T-helper 2 cell treated with Interferon-gamma antibody and Interleukin-4, amounts not matched to agents 100 ng/mL and 5 ng/mL, for 36 hours (primary cell): ENCODE measurements around the gene UBE2L3. TPM values are rescaled to one million over a fixed set of nuclear protein-coding genes. Genes with fewer than 3 reads are reported as not detected.
"Not testable (repeated sequence)": the region's sequence is repeated elsewhere in the genome, so short reads cannot be mapped to it uniquely, and the experiment has no call there.

Experiments
- intact Hi-C: fragments of 100-400 bp; cut with micrococcal nuclease; formaldehyde crosslinking; loops from one replicate; pipeline ENCODE4 v1.15.1; 2023
- total RNA-seq: library from RNA; stranded (reverse); gene quantifications from 2 replicates; pipeline ENCODE4 v1.2.3, GENCODE V29; 2022

UBE2L3 gene
- total RNA-seq, 1 donor from 2014 or later: 62.7 TPM

DNA sequence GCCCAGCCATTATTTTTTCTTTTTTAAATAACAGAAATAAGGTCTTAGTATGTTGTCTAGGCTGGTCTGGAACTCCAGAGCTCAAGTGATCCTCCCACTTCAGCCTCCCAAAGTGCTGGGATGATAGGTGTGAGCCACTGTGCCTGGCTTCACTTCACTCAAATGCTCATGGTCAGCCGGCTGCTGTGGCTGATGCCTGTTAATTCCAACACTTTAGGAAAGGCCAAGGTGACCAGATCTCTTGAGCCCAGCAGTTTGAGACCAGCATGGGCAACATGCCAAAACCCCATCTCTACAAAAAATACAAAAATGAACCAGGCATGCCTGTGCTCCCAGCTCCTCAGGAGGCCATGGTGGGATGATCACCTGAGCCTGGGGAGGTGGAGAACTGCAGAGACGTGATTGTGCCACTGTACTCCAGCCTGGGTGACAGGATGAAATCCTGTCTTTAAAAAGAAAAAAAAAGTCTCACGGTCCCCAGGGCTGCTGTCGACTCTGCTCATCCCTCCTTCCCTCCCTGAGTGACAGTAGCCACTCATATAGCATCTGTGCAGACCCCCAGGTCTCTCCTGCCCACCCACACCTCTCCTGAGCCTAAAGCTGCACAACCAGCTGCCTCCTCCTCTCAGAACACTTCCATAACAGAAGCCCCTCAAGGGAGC lies 58.7 kb downstream of the UBE2L3 start:
- intact Hi-C loops: no loop called here

DNA sequence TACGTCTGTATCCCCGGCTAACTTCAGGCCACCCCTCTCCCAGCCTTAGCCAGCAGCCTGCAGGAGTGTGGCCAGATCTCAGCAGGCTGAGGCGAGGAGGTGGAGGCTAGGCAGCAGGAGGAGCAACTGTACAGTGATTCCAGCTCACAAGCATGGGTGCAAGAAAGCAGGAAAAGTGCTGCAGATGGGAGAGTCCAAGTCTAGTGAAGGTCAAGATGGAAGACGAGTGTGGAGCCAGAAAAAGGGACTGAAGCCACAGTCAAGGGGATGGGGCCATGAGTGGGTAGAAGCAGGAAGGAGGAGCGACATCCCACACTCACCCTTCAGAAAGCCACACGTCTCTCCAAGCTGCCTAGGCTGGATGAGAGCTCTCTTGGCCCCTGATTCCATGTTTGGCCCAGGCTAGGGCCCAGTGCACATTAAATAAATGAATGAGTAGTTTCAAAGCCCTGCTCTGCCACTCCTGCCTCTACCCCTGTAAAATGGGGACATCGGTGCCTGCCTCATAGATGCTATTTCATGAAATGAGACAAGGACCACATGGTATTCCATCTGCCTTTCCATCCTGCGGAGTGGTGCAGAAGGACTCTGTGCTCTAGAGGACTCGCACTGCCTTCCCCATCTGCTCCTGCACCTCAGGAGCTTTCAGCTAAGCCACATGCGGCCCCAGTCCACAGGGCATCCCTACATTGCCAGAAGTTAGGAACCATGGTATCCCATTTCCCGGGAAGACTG lies 59.4 kb downstream of the UBE2L3 start:
- intact Hi-C loops: no loop called here

DNA sequence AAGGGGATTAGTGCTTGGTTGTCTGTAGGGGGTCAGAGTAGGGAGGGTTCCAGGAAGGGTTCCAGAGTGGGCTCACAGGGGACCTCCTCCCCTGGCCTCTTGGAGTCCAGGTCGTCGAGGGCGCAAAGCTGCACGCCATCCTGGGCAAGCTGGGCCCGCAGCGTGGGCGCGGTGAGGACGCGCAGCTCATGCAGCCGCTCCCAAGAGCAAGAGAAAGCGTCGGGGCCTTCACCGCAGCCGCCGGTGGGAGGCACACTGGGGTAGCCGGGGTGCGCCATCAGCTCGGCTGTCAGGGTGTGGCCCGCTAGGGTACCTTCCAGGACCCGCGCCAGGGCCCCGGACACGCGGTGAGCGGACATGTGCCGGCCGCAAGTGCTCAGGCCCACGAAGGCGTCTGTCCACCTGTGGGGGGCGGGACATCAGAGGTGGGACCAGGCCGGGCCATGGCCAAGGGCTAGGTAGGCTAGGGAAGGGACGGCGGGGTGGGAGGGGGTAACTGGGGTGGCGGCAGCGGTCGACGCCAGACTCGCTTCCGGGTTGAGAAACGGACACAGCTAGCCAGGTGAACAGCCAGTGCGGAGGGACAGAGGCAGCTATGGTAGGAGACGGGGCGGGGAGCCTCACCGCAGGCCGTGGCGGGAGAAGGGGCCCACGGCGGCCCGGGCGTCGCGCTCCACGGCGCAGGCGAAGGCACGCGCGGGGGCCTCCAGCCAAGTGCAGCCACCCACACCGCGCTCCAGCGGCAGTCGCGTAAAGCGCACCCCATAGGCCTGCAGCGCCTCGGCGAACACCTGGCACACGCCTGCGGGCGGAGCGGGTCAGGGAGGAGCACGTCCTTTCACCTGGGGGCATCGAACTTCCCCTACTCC lies 61.1 kb downstream of the UBE2L3 start:
- intact Hi-C loops: loop anchor here (2.0 kb wide), 1 partner anchor 60 kb away; no protein-coding TSS in a partner anchor

DNA sequence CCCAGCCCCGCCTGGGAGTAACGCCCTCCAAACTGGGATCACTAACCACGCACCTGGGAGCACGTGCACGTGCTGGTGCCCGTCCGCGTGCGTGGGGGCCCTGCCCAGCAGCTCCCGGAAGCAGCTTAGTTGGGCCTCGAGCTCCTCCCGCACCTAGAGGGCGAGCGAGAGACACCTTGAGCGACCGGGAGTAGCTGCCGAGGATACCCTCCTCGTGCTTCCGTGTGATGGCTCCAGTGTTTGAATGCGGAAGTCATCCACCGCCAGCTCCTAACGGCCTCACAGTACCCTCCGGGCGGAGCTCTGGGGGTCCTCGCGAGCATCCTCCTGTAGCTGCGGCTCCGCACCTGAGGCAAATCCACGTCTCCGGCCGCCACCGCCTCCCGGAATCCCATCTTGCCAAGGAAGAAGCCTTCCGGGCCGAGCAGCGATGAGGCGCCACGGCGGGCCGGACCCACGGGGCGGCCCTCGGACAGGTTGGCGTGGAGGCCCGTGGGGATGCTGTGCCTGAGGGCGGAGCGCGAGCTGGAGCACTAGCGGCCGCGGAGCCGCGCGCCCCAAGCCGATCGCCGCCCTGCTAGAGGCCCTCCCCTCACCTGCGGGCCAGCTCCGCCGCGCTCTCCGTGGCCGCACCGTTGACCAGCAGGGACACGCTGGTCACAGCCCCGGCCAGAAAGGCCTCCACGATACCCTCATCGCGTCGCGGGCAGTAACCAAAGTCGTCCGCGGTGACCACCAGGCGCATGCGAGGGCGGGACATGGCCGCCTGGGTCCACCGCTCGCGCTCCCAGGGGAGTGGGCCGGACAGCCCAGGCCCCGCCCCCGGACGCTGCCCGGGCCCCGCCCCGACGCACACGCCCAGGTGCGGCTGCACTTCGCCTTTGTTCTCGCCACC lies 62.0 kb downstream of the UBE2L3 start, which contains the start of gene YDJC:
YDJC (minus strand) TSS at position 768 of the 895 bp plus-strand sequence; CDS start at position 760, 8 bp downstream.
- intact Hi-C loops: loop anchor here (1.0 to 2.0 kb wide), 2 partner anchors 13 to 61 kb away; partner anchors contain the start of gene SDF2L1

DNA sequence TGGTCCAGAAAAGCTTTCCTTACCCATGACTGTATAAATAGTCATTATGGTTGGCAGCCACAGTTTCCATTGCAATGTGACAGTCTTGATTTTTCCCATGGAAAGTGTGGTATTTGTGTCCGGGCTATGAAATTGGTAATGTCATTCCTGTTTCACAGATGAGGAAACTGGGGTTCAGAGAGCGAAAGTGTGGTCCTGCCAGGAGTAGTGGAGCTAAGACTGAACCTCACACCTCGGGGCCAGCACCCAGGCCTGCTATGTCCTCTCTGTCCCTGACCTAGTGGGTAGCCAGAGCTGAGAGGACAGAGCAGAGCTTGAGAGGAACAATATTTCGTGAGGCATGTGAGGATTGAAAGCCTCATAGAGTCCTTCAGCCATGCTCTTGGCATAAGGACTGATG lies 63.5 kb downstream of the UBE2L3 start:
- intact Hi-C loops: no loop called here

DNA sequence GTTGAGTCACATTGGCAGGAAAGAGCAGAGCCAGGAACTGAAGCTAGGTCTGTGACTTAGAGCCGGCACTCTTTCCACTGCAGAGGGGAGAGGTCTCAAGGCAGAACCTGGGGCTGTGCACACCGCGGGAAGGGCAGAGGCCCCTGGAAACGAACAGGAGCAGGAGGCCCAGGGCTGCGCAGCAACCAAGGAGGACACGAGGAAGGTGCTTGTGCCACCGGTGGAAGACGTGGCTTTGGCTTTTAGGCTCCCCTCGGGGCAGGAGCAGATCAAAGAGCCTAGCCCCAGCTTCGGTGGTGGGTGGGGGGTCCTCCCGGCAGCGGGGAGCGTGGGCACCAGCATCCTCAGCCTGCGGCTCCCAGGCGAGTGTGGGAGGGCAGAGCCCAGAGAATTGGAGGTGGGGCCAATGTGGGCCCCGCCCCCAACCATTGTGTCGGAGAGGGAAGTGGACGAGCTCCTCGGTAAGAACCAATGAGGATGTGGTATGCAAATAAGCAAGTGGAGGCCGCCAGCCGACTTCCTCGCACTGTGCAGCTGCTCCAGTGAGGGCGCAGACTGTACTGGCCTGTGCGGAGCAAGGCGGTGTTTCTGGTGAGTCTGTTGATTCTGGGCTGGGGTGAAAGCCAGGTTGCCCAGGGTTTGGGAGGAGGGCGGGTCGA lies 64.9 kb downstream of the UBE2L3 start, which contains the start of gene CCDC116:
CCDC116 (plus strand) TSS at position 524 of the 659 bp plus-strand sequence. CDS start 422 bp downstream, outside the sequence.
- intact Hi-C loops: no loop called here

DNA sequence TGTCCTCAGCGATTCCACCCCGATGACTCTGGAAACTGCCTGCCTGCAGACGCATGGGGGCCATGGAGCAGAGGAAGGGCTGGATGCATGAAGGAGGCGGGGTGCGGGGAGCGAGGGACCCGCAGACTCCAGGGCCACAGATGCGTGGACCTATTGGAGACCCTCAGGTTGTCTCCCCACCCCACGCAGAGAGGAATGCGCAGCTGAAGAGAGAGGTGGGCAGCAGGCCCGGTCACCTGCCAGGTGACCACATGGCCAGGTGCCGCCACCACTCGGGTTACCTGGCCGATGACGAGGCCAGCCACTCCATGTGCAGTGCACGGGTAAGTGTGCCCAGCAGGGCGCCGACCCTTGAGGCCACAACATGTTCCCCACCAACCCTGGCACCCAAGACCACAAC lies 65.4 kb downstream of the UBE2L3 start:
- intact Hi-C loops: no loop called here

DNA sequence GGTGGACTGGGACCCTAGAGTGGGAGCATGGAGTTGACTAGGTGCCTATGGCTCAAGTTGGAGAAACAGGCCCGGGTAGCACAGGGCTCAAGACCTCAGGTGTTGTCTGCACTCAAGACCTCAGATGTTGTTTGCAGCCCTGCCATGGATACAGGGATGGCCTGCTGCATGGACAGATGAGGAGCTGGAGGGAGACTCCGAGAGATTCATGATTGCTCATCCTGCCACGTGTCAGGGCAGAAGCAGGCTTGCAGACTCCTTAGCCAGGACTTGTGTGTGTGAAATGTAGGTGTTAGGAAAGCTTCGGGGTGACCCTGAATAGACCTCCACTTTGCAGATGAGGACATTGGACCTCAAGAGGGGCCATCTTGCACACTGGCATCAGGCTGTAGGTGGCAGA lies 66.0 kb downstream of the UBE2L3 start:
- intact Hi-C loops: no loop called here

DNA sequence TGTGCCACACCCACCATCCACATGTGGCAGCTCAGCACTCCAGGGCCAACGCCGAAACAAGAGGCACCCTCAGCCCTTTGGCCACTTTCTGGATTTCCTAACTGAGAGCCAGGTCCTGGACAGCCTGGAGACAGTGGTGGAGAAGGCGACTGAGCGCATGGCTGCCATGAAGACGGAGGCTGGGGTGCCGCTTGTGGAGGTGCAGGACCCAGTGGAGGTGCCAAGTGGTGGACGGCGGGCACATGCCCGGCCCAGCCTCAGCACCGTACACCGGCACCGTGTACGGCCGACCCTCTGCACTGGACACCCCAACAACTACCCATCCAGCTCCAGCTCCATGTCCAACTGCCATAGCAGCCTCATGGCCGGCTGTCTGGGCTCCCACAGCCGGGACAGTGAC lies 66.6 kb downstream of the UBE2L3 start:
- intact Hi-C loops: no loop called here

DNA sequence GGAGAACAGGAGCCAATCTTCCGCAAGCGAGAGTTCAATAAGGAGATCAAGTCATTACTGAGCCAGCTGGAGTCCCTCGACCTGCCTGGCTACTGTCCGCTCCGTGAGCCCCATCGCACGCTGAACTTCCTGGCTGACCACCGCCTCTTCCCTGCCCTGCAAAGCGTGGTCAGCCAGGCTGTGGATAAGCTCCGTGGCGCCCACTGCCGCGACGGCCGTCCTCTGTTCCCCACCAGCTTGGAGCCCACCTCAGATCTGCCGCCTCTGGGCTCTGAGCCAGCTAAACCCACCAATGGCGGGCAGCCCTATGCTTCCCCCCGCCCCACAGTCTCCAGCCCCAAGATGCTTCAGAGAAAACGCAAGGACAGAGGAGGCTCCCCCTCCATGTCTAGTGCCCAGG lies 67.3 kb downstream of the UBE2L3 start:
- intact Hi-C loops: no loop called here

DNA sequence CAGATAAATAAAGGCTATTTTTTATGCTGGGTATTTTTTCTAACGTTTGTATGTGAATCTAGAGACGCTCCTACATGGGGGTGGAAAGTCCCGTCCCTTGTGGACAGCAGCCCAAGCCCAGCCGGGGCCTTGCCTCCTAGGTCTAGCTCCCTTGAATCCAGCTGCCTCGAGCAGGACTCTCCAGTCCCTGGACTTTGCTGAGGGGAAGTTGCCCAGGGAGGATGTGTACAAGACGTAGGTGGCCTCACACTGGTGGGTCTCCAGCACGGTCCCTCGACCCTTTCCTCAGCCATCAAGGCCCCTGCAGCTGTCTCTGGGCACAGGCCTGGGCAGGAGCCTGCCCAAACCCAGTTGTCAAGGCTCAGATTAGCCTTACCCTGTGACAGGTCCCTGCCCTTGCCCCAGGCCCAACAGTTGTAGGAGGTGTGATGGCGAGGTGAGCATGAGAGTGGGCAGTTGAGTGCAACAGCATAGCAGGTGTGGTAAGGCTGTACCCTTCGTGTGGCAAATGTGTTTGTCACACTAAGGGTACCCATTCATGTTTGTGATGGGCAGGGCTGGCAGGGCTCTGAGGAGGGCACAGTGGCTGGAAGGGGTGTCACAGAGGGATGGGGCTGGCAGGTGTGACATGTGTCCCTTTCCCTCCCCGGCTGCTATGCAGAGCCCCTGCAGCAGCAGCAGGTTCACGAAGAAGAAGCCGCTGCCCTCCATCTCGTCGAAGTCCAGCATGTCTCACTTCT lies 68.4 kb downstream of the UBE2L3 start:
- intact Hi-C loops: no loop called here

DNA sequence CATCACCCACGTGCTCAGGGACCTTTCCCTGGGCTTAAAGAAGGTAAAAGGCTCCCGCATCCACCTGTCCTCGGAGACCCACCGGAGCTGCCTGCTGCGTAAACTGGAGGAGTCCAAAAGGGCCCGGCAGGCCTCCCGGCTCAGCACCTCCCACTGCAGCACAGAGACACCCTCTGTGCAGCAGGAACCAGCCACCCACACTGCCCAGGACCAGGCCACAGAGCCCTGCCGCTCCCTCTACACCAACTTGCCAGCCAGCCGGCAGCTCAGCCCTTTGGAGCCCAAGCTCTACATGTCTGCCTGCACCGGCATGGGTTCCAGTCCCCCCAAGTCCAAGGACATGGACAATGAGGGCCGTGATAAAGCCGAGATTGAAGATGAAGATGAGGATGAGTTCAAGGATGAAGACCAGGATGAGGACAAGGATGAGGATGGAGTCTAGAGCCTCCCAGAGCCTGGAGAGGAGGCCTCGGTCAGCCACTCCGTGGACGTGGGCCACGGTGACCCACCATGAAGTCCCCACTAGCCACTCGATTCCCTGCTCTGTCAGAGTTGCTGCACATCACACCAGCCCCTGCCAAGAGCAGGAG lies 69.2 kb downstream of the UBE2L3 start:
- intact Hi-C loops: no loop called here

DNA sequence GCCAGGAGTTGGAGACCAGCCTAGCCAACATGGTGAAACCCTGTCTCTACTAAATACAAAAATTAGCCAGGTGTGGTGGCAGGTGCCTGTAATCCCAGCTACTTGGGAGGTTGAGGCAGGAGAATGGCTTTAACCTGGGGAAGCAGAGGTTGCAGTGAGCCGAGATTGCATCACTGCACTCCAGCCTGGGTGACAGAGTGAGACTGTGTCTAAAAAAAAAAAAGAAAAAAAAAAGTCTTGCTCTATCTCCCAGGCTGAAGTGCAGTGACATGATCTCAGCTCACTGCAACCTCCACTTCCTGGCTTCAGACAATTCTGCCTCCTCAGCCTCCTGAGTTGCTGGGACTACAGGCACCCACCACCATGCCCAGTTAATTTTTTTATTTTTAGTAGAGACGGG lies 69.9 kb downstream of the UBE2L3 start:
- intact Hi-C loops: not testable (repeated sequence)

DNA sequence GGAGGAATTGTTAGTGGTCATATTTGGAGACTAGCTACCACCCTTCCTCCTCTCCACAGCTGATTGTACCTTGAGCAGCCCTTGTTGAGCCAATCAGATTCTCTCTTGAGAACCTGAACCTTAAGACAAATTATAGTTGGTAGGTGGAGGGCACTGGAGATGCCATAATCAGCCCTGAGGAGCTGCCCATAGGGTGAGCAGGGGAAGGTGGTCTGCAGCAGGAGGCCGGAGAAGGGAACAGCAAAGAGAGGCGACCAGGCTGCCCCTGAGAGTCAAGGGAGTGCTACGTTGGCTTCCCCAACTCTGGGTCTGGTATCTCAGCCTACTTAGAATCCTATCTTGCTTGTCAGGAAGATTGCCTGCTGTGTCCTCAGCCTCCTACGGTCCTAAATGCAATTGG lies 71.8 kb downstream of the UBE2L3 start:
- intact Hi-C loops: no loop called here

DNA sequence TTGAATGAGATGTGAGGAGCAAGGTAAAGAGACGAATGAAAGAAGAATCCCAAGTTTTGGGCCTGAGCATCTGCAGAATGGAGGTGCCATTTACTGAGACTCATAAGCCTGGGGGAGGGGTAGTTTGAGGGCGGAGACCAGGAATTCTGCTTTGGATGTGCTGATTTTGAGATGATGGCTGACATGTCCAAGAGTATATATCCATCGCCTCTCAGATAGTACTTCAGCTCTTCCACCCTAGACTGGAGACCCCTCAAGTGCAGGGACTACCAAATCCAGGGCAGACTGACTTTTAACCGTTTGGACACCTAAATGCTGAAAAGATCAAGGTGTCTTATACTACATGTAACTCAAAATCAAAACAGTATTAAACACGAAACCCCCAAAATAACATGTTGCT lies 73.3 kb downstream of the UBE2L3 start:
- intact Hi-C loops: loop anchor here (5.0 to 10.0 kb wide), 2 partner anchors 96 to 636 kb away; partner anchors contain the start of genes THAP7 and YPEL1

DNA sequence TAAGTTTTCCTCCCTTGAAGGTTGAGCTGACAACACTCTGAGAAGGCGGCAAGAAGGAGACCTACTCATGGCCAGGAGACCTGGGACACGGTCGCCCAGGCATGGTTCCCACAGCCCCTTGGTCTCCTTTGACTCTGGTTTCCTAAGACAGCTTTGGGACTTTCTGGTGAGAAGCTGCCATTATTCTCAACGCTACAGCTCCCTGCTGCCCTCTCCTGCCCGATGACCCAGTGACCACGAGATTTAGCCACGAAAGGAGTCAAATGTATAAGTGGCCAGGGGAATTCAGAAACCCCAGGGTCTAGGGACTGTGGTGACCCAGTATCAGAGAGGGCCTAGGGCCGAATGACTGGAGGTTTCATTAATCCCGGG lies 73.9 kb downstream of the UBE2L3 start:
- intact Hi-C loops: loop anchor here (5.0 to 10.0 kb wide), 2 partner anchors 96 to 637 kb away; partner anchors contain the start of genes THAP7 and YPEL1

DNA sequence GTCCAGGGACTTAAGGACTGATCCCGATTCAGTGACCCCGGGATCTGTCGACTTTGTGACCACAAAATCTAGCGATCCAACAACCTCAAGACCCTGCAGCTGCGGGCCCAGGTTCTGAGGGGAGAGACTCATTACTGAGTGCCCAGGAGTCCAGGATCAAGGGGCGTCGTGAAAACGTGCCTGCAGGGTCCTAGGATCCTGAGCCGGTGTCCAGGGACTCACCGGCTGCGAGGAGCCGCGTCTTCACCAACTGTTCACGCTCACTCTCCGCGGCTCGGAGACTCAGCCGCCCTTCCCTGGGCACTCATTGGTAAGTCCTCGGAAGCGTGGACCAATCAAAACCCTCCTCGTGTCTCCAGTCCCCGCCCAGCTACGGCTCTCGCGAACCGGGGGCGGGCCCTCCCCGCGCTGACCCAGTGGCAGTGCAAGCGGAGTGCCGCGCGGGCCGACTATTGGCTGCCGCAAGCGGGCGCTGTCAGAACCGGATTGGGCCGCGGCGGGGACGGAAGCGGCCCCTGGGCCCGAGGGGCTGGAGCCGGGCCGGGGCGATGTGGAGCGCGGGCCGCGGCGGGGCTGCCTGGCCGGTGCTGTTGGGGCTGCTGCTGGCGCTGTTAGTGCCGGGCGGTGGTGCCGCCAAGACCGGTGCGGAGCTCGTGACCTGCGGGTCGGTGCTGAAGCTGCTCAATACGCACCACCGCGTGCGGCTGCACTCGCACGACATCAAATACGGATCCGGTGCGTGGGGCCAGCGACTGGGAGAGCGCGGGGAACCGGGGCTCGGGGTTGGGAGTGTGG lies 74.5 kb downstream of the UBE2L3 start, which contains the start of gene SDF2L1:
SDF2L1 (plus strand) TSS at position 514 of the 795 bp plus-strand sequence; CDS start at position 549, 35 bp downstream.
- intact Hi-C loops: loop anchor here (1.0 to 10.0 kb wide), 5 partner anchors 9 to 637 kb away; partner anchors contain the start of genes THAP7, YDJC and YPEL1
